ENCODE measurements around the gene ANKRD9. TPM values are rescaled to one million over a fixed set of nuclear protein-coding genes. Genes with fewer than 3 reads are reported as not detected.
A peak's percentile ranks its signal among the peaks of the same experiment; 100 is the strongest.

Gene ANKRD9
- total and polyA plus RNA-seq, 10 donors = 2.2 to 24.0 (median 11.8) TPM

DNA sequence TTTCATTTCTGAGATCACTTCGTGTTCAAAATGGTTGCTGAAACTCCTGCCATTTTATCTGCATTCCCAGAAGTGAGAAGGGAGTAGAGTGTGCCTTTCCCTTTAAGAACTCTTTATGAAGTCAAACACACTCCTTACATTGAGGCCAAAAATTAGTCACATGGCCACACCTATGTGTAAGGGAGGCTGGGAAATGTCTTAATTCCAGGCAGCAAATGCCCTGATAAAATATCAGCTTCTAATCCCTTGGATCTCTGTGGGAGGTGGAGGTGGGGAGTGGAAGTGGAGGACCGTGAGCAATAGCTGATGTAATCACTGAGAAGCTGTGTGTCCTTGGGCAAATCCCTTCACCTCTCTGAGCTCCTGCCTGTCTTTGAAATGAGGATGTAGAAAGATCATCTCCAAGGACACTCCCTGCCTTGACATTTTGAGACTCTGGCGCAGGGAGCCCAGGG, 22.7 kb upstream of the ANKRD9 start:
- no peak overlapping the region for H3K4me3 ChIP-seq
- no peaks in the 10 kb centered on the region for H3K36me3 ChIP-seq
- no peak overlapping the region for H3K27ac ChIP-seq
- H3K27me3 ChIP-seq (replicated peaks in 1 of 7) = no peaks in the 10 kb centered on the region
- H3K9me3 ChIP-seq = no peaks in the 10 kb centered on the region
- no peak for DNase-seq
- H3K4me1 ChIP-seq = peaks cover 0 to 17% (median 14%) of the 10 kb centered on the region in 6 donors
- intact Hi-C loops (cut with DNase I; ENCODE audit: low total_unique reads) = no loop called here
- TF ChIP-seq POLR2A (IDR thresholded peaks at IDR 0.05) = no peak
- TF ChIP-seq, protein P1, sequence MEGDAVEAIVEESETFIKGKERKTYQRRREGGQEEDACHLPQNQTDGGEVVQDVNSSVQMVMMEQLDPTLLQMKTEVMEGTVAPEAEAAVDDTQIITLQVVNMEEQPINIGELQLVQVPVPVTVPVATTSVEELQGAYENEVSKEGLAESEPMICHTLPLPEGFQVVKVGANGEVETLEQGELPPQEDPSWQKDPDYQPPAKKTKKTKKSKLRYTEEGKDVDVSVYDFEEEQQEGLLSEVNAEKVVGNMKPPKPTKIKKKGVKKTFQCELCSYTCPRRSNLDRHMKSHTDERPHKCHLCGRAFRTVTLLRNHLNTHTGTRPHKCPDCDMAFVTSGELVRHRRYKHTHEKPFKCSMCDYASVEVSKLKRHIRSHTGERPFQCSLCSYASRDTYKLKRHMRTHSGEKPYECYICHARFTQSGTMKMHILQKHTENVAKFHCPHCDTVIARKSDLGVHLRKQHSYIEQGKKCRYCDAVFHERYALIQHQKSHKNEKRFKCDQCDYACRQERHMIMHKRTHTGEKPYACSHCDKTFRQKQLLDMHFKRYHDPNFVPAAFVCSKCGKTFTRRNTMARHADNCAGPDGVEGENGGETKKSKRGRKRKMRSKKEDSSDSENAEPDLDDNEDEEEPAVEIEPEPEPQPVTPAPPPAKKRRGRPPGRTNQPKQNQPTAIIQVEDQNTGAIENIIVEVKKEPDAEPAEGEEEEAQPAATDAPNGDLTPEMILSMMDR (IDR thresholded peaks at IDR 0.05 in 8 of 11, conservative IDR thresholded peaks at IDR 0.05 in 3 of 11) = no peak
- no peak for TF ChIP-seq POLR2AphosphoS5 (IDR thresholded peaks at IDR 0.05)
- 80 to 93% (median 86%) methylated on average over 3 of the region's 3 CpGs for WGBS, 5 donors

DNA sequence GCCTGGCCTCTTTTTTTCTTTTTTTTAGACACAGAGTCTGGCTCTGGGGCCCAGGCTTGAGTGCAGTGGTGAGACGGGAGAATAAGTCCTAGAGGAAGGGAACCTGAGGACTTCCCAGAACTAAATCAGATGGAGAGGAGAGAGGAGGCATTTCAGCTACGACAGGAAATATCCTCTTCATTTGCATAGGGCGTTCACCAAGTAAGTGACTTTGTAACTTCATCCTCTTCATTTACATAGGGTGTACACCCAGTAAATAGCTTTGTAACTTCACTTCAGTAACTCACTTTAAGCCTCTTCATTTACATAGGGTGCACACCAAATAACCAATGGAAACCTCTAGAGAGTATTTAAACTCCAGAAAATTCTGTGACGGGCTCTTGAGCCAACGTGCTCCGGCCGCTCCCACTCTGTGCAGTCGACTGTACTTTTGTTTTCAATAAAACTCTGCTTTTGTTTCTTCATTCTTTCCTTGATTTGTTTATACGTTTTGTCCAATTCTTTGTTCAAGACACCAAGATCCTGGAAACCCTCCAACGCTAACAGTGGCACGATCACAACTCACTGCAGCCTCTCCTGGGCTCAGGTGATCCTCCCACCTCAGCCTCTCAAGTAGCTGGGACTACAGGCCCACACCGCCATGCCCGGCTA, 21.4 kb upstream of the ANKRD9 start:
- H3K9me3 ChIP-seq = no peaks in the 10 kb centered on the region
- H3K4me1 ChIP-seq = peaks cover 0 to 24% (median 18%) of the 10 kb centered on the region in 6 donors
- peak overlapping the region in 1 of 8 donors; percentile 4 for H3K4me3 ChIP-seq
- H3K27ac ChIP-seq = peak overlapping the region in 4 of 8 donors; percentile 8 to 51 (median 12)
- H3K27me3 ChIP-seq (replicated peaks in 1 of 7) = no peaks in the 10 kb centered on the region
- H3K36me3 ChIP-seq = no peaks in the 10 kb centered on the region
- WGBS, 5 donors = 57 to 66% (median 63%) methylated on average over 13 of the region's 13 CpGs
- DNase-seq = no peak
- TF ChIP-seq, protein P1 (IDR thresholded peaks at IDR 0.05 in 8 of 11, conservative IDR thresholded peaks at IDR 0.05 in 3 of 11) = no peak
- TF ChIP-seq POLR2A (IDR thresholded peaks at IDR 0.05) (no peak), POLR2AphosphoS5 (IDR thresholded peaks at IDR 0.05) (no peak)
- intact Hi-C loops (cut with DNase I; ENCODE audit: low total_unique reads) = no loop called here

DNA sequence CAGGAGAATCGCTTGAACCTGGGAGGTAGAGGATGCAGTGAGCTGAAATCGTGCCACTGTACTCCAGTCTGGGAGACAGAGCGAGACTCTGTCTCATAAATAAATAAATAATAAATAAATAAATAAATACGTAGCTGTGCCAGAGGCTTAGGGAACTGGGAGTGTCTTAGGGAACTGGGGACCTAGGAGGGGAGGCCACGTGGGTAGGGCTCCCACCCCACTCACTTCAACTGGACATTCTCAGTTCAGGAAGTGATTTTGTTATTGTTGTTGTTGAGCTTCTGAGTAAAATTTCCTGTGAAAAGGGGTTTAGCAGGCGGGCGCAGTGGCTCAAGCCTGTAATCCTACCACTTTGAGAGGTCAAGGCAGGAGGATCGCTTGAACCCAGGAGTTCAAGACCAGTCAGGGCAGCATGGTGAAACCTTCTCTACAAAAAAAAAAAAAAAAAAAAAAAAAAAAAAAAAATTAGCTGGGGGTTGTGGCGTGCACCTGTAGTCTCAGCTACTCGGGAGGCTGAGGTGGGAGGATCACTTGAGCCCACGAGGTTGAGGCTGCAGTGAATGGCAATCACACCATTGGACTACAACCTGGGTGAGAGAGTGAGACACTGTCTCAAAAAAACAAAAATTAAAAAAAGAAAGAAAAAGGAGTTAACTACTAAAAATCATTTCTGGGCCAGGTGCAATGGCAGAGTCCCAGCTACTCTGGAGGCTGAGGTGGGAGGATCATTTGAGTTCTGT, 19.0 kb upstream of the ANKRD9 start:
- Histone ChIP-seq H3K4me1 (peaks cover 10 to 48% (median 41%) of the 10 kb centered on the region in 6 donors), H3K4me3 (no peak overlapping the region), H3K9me3 (no peaks in the 10 kb centered on the region), H3K27ac (no peak overlapping the region), H3K27me3 (replicated peaks in 1 of 7) (no peaks in the 10 kb centered on the region), H3K36me3 (no peaks in the 10 kb centered on the region)
- WGBS, 5 donors = 76 to 85% (median 81%) methylated on average over 11 of the region's 11 CpGs
- TF ChIP-seq, protein P1 (IDR thresholded peaks at IDR 0.05 in 8 of 11, conservative IDR thresholded peaks at IDR 0.05 in 3 of 11) = no peak
- TF ChIP-seq POLR2A (IDR thresholded peaks at IDR 0.05) = no peak
- TF ChIP-seq POLR2AphosphoS5 (IDR thresholded peaks at IDR 0.05) = no peak
- DNase-seq = no peak
- intact Hi-C loops (cut with DNase I; ENCODE audit: low total_unique reads) = no loop called here

DNA sequence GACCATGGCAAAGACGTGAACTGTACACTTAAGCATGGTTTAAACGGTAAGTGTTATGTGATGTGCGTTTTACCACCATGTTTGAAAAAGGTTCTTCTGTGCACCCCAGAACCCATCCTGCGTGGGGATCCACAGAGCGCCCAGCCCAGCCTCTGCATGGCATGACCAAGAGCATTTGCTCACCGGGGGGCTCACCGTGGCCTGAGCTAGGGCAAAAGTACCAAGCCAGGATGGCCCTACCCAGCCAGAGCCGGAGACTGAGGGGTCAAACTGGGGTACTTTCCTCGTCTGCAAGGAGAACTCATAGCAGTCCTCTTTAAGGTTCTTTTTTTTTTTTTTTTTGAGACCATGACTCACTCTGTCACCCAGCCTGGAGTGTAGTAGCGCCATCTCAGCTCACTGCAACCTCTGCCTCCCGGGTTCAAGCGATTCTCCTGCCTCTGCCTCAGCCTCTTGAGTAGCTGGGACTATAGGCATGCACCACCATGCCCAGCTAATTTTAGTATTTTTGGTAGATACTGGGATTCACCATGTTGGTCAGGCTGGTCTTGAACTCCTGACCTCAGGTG, 16.4 kb upstream of the ANKRD9 start:
- H3K4me1 ChIP-seq = peaks cover 11 to 52% (median 40%) of the 10 kb centered on the region in 6 donors
- H3K9me3 ChIP-seq = no peaks in the 10 kb centered on the region
- DNase-seq = no peak
- TF ChIP-seq, protein P1 (IDR thresholded peaks at IDR 0.05 in 8 of 11, conservative IDR thresholded peaks at IDR 0.05 in 3 of 11) = no peak
- TF ChIP-seq POLR2A (IDR thresholded peaks at IDR 0.05) (no peak), POLR2AphosphoS5 (IDR thresholded peaks at IDR 0.05) (no peak)
- peak overlapping the region in 1 of 8 donors; percentile 59 for H3K4me3 ChIP-seq
- intact Hi-C loops (cut with DNase I; ENCODE audit: low total_unique reads) = no loop called here
- H3K36me3 ChIP-seq = no peaks in the 10 kb centered on the region
- H3K27ac ChIP-seq = peak overlapping the region in 5 of 8 donors; percentile 83 to 92 (median 87)
- H3K27me3 ChIP-seq (replicated peaks in 1 of 7) = no peaks in the 10 kb centered on the region
- WGBS, 5 donors = 75 to 85% (median 78%) methylated on average over 12 of the region's 12 CpGs

Data from spleen (tissue), 11 donors.